Suprapubic skin (tissue), 4 donors: ENCODE measurements around the gene FMN1.

Source experiments
- POLR2A ChIP-seq, 2 donors: fragments of 450-650 bp; IDR thresholded peaks; one replicate each; pipeline ENCODE4 v1.6.1; 2017; ENCODE audit warnings: antibody characterized with exemption in 2 of 2, mild to moderate bottlenecking in 2 of 2, moderate library complexity in 2 of 2
- POLR2AphosphoS5 ChIP-seq, 3 donors: sonication (generic); formaldehyde crosslinking; IDR thresholded peaks; one replicate each; pipeline ENCODE4 v1.6.1; 2017; ENCODE audit warnings: antibody characterized with exemption in 3 of 3
- TF ChIP-seq, protein P1 (sequence below), 2 donors: fragments of 200-600 bp in 1 of 2; fragments of 450-650 bp in 1 of 2; sonication (generic) in 1 of 2; IDR thresholded peaks; one replicate each; pipeline ENCODE4 v1.5.1; 2016 to 2019; ENCODE audit warnings: antibody characterized with exemption in 2 of 2, mild to moderate bottlenecking in 1 of 2, moderate library complexity in 1 of 2

DNA sequence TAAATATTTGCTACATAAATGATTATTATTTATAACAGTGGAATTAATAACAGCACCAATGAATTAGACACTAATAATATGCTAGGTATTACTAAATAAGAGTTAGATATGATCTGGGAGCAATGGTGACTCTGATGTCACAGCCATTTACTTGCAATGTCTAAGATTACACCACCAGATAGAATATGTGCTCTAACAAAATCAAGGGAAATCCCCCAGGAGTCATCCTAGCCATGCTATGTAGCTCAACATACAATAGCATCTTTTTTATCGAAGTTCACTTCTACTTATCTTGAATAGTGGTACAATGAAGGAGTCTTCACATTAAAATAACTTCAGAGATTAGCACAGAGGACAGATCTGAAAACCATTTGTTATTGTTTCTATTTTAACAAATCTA, 154.0 kb downstream of the FMN1 start:
- TF ChIP-seq, protein P1, sequence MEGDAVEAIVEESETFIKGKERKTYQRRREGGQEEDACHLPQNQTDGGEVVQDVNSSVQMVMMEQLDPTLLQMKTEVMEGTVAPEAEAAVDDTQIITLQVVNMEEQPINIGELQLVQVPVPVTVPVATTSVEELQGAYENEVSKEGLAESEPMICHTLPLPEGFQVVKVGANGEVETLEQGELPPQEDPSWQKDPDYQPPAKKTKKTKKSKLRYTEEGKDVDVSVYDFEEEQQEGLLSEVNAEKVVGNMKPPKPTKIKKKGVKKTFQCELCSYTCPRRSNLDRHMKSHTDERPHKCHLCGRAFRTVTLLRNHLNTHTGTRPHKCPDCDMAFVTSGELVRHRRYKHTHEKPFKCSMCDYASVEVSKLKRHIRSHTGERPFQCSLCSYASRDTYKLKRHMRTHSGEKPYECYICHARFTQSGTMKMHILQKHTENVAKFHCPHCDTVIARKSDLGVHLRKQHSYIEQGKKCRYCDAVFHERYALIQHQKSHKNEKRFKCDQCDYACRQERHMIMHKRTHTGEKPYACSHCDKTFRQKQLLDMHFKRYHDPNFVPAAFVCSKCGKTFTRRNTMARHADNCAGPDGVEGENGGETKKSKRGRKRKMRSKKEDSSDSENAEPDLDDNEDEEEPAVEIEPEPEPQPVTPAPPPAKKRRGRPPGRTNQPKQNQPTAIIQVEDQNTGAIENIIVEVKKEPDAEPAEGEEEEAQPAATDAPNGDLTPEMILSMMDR (IDR thresholded peaks at IDR 0.05), result no peak
- TF ChIP-seq POLR2A (IDR thresholded peaks at IDR 0.05), result no peak
- TF ChIP-seq POLR2AphosphoS5 (IDR thresholded peaks at IDR 0.05), result no peak
